Measurements from ENCODE around the gene GEMIN2.
"Not testable (repeated sequence)": the region's sequence is repeated elsewhere in the genome, so short reads cannot be mapped to it uniquely, and the experiment has no call there.

The GEMIN2 gene

DNA sequence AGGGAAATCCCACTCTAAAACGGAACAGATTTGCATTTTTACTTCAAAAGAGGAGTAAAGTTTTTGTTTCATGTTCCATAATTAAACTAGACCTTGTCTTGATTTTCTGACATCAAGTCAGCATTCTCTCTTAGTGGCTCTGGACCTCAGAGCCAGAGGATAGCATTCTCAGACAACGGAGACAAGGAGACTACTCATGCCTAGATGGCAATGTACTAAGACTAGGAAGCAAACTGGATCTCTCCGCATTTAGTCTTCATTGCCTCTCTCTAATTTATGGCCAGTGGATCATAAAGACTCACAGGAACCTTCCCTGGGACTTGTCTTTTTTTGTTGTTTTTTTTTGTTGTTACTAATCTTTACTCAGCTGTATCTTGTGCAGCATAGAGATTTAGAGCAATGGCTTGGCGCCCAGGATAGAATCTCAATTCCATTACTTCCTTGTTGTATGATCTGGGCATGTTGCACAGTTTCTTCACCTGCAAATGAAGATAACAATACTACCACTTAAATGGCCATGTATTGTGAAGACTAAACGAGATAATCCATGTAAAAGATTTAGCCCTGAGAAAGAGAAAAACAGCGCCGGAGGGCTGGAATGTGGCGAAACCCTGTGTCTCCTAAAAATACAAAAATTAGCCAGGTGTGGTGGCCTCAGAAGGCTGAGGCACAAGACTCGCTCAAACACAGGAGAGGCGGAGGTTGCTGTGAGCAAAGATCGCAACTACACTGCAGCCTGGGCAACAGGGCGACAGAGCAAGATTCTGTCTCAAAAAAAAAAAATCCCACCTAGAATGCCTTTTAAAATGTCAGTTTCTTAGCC is 4.0 kb upstream of the GEMIN2 start:
- DNase-seq (ENCODE audit: low spot score) = no peak

DNA sequence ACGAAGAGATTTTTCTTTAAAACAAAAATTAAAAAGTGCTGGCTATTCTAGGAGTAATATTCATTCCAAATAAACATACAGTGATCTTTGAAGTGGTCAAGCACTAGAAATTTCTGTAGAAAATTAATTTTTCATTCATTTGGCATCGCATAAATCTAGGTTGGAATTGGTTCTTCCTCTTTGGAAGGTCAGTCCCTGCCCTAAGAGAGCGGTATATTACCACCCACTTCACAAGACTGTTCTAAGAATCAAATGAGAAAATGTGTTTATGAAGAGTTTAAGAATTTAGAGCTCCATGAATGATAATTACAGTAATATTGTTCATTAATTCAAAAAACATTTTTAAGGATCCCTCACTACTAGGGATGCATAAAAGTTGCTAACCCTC is 444 bp upstream of the GEMIN2 start:
- no peak for DNase-seq (ENCODE audit: low spot score)

GRCh38 chr14:39122330-39123138 is 8.4 kb downstream of the GEMIN2 start:
- DNase-seq (ENCODE audit: low spot score) = no peak

DNA sequence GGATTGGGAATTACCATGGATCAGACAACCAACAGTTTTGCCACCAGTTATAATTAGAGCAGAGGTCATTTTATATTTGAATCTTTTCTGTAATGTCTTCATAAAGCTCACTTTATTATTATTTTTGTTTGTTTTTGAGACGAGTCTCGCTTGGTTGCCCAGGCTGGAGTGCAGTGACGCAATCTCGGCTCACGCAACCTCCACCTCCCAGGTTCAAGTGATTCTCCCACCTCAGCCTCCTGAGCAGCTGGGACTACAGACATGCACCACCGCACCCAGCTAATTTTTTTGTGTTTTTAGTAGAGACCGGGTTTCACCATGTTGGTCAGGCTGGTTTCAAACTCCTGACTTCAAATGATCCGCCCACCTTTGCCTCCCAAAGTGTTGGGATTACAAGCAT is 23.7 kb downstream of the GEMIN2 start:
- DNase-seq (ENCODE audit: low spot score) = not testable (repeated sequence)

GRCh38 chr14:39138440-39138839 is 24.3 kb downstream of the GEMIN2 start:
- no peak for DNase-seq (ENCODE audit: low spot score)

DNA sequence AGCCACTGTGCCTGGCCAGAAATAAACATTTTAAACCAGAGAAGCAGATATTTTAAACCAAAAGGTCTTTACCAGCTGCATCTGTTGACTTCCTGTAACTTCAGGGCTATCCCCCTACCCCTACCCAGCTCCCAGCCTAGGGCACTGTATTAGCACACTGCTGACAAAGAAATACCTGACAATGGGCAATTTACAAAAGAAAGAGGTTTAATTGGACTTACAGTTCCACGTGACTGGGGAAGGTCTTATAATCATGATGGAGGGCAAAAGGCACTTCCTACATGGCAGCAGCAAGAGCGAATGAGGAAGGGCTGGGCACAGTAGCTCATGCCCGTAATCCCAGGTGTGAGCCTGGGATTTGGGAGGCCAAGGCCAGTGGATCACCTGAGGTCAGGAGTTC is 26.0 kb downstream of the GEMIN2 start:
- no peak for DNase-seq (ENCODE audit: low spot score)

- DNase-seq (ENCODE audit: low spot score) = not testable (repeated sequence)
Measured at GRCh38 chr14:39141623-39142022, 27.5 kb downstream of the GEMIN2 start.

DNA sequence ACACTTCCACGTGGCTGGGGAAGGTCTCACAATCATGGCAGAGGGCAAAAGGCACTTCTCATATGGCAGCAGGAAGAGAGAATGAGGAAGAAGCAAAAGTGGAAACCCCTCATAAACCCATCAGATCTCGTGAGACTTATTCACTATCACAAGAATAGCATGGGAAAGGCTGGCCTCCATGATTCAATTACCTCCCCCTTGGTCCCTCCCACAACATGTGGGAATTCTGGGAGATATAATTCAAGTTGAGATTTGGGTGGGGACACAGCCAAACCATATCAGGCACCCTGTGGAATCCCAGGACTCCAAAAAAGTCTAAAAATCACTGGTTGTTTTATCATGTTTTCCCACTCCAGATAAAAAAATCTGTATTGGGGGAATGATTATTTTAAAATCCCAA is 29.1 kb downstream of the GEMIN2 start:
- not testable (repeated sequence) for DNase-seq (ENCODE audit: low spot score)

DNA sequence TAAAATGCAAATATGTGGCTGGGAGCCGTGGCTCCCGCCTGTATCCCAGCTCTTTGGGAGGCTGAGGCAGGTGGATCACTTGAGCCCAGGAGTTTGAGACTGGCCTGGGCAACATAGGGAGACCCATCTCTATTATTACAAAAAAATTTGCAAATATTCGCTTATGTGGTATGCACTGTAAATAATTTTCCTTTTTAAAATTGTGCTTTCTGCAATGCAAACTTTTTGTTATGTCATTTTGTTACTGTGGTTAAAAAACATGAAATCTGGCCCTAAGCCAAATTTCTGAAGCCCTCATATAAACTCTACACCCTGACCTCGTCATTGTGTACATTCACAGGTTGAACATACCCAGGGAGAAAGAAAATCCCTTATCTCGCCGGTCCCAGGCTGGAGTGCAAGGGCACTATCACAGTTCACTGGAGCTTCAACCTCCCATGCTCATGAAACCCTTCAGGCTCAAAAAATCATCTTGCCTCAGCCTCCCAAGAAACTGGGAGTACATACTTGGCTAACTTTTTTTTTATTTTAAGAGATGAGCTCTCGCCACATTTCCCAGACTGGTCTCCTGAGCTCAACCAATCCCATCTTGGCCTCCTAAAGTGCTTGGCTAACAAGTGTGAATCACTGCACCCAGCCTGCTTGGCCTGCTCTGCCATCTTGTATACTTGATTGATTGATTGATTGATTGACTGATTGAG is 31.3 kb downstream of the GEMIN2 start:
- DNase-seq (ENCODE audit: low spot score) = no peak

DNA sequence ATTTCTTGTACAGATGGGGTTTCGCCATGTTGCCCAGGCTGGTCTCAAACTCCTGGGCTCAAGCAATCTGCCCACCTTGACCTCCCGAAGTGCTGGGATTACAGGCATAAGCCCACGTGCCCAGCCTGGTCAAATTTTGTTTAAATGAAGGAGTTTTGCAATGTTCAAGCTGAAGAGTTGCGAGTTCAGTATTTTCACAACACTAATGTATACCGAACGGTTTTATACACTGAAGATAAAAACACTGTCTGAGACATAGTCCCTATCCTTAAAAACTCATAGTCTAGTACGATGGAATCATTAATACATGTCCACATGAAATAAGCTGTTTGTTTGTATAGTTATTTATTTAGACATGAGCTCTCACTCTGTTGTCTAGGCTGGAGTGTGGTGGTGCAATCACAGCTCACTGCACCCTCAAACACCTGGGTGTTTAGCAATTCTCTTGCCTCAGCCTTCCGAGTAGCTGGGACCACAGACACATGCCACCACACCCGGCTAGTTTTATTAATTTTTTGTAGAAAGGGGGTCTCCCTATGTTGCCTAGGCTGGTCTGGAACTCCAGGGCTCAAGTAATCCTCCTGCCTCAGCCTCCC is 40.6 kb downstream of the GEMIN2 start:
- DNase-seq (ENCODE audit: low spot score) = no peak

DNA sequence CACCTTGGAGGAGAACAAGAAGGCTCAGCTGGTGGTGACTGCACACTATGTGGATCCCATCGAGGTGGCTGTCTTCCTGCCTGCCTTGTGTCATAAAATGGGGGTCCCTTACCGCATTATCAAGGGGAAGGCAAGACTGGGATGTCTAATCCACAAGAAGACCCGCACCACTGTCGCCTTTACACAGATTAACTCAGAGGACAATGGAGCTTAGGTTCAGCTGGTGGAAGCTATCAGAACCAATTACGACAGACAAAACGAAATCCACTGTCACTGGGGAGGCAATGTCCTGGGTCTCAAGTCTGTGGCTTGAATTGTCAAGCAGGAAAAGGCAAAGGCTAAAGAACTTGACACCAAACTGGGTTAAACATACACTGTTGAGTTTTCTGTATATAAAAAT is 43.4 kb downstream of the GEMIN2 start:
- no peak for DNase-seq (ENCODE audit: low spot score)

DNA sequence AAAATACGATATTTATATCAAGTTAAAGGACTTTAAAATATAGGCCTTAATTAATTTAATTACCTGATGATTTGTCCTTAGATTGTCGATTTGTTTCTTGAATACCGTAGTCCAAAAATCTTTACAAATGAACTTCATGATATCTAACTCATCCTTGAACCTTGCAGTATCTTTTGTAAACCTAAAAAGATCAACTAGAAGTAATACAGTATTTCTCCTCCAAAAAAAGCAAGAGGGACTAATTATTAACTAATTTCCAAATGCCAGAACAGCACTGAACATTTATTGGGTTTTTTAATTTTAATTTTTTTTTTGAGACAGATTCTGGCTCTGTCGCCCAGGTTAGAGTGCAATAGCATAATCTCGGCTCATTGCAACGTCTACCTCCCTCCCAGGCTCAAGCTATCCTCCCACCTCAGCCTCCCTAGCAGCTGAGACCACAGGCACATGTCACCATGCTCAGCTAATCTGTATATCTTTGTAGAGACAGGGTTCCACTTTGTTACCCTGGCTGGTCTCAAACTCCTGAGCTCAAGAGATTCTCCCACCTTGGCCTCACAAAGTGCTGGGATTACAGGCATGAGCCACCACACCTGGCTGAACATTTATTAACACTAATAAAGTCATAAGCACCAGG is 44.2 kb downstream of the GEMIN2 start:
- DNase-seq (ENCODE audit: low spot score) = no peak

- no peak for DNase-seq (ENCODE audit: low spot score)
Measured at GRCh38 chr14:39160494-39160893, 46.4 kb downstream of the GEMIN2 start.

DNA sequence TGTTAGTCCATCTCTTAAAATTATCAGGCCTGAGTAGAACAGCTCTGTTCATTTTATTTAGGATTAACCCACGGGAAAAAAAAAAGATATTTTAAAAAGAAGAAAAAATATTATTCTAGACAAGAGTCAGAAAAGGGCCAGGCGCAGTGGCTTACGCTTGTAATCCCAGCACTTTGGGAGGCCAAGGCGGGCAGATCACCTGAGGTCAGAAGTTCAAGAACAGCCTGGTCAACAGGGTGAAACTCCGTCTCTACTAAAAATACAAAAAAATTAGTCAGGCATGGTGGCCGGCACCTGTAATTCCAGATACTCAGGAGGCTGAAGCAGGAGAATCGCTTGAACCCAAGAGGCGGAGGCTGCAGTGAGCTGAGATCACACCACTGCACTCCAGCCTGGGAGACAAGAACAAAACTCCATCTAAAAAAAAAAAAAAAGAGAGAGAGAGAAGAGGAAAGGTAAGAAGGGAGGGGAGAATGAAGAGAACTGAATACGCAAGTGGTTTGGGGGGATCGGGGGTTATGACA is 53.7 kb downstream of the GEMIN2 start:
- not testable (repeated sequence) for DNase-seq (ENCODE audit: low spot score)

DNA sequence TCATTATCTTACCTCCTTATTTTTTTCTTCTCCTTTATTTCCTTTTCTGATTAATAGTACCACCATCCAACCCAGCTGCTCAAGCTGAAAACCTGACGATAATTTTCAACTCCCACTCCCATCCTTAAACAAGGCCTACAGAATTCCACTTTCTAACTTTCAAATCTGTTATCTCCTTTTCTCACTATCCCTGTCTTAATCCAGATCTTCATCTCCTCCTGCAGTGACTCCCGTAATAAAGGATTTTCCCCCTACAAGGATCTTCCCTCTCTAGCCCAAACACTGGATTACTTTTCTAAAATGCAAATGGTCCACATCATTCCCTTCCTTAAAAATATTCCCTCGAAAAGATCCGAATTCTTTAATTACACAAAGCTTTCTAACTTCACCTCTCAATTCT is 54.5 kb downstream of the GEMIN2 start:
- no peak for DNase-seq (ENCODE audit: low spot score)

DNA sequence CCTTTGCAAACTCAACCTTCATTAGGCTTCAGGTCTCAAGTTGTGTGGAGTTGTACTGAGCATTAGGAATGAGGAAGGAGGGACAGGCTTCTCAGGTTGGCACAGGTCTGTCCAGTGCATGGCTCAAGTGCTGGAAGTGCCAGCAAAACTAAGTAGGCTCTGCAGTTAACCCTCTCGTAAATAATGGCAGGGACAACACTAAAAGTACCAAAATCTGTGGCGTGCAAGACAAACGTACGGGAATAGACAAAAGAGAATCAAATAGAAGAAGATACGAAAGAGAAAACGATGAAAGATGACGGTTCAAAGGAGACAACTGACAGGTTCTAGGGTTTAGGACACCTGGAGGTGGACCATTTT is 55.4 kb downstream of the GEMIN2 start:
- no peak for DNase-seq (ENCODE audit: low spot score)

- DNase-seq (ENCODE audit: low spot score) = no peak
Measured at GRCh38 chr14:39173198-39173597, 59.1 kb downstream of the GEMIN2 start.

DNA sequence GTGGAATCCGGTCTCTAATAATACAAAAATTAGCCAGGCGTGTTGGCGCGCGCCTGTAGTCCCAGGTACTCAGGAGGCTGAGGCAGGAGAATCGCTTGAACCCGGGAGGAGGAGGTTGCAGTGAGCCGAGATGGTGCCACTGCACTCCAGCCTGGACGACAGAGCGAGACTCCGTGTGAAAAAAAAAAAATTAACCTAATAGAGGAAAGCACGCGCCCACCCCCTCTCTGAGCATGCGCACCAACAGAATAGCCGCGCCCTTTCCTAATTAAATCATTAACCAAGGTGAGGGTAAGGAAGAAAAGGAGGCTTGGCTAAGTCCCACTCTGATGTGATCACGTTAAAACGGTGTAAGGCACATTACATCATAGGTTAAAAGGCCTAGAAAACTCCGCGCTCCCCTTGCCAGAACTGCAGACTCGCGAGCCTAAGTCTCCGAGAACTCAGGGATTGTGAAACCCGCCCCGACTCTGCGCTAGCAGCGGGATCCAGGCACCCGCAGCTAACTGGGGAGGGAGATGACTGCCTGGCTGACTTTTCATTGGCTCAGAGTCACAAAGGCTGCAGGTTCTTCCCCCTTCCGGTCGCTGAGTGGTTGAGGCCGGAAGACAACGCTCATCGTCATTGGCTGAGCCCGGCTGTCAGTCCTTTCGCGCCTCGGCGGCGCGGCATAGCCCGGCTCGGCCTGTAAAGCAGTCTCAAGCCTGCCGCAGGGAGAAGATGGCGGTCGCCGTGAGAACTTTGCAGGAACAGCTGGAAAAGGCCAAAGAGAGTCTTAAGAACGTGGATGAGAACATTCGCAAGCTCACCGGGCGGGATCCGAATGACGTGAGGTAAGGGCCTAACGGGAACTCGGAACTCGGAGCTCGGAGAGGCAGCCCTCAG is 60.7 kb downstream of the GEMIN2 start, which contains the start of gene PNN:
TSS of gene PNN (plus strand) at position 695 of the 885 bp plus-strand sequence. CDS start at position 721, 26 bp downstream.
- DNase-seq (ENCODE audit: low spot score) = peak; percentile 99

- peak; percentile 55 for DNase-seq (ENCODE audit: low spot score)
Measured at GRCh38 chr14:39175445-39176262, 61.5 kb downstream of the GEMIN2 start.
